Endodermal cell (in vitro differentiated cells): ENCODE data around the gene RPGRIP1. TPM values are rescaled to one million over a fixed set of nuclear protein-coding genes. Genes with fewer than 3 reads are reported as not detected.

Experiments used
- DNase-seq: peaks from one replicate; pipeline ENCODE4 v3.0.0-alpha.2; 2017
- H3K27ac ChIP-seq: 2 replicates; pipeline ENCODE4 v1.5.1; 2013; ENCODE audit warnings: mild to moderate bottlenecking, low read depth, low read length, moderate library complexity
- H3K27me3 ChIP-seq: 2 replicates; pipeline ENCODE4 v1.6.1; 2013; ENCODE audit warnings: mild to moderate bottlenecking, low read length, moderate library complexity; ENCODE audit not compliant: insufficient read depth, control insufficient read depth, poor library complexity, severe bottlenecking
- H3K36me3 ChIP-seq: 2 replicates; pipeline ENCODE4 v1.7.0; 2013; ENCODE audit warnings: mild to moderate bottlenecking, low read length, moderate library complexity; ENCODE audit not compliant: control insufficient read depth, insufficient read depth
- H3K4me1 ChIP-seq: one replicate; pipeline ENCODE4 v1.7.0; 2013; ENCODE audit warnings: low read length; ENCODE audit not compliant: control insufficient read depth, insufficient read depth
- H3K4me3 ChIP-seq: 2 replicates; pipeline ENCODE4 v1.5.1; 2013; ENCODE audit warnings: mild to moderate bottlenecking, low read length, moderate library complexity
- H3K9ac ChIP-seq: 2 replicates; pipeline ENCODE4 v1.6.1; 2013; ENCODE audit warnings: mild to moderate bottlenecking, low read length, moderate library complexity; ENCODE audit not compliant: poor library complexity, severe bottlenecking; ENCODE audit errors: extremely low read depth
- H3K9me3 ChIP-seq: 2 replicates; pipeline ENCODE4 v1.6.1; 2013; ENCODE audit warnings: mild to moderate bottlenecking, low read length, moderate library complexity; ENCODE audit not compliant: control insufficient read depth
- H3K27ac Mint-ChIP-seq: 2 replicates; pipeline ENCODE4 v1.8.0; 2020; ENCODE audit warnings: mixed read lengths
- H3K27me3 Mint-ChIP-seq: 2 replicates; pipeline ENCODE4 v1.8.0; 2021; ENCODE audit warnings: mild to moderate bottlenecking, mixed read lengths; ENCODE audit not compliant: insufficient read depth
- H3K36me3 Mint-ChIP-seq: 2 replicates; pipeline ENCODE4 v1.8.0; 2020; ENCODE audit warnings: low read depth, mixed read lengths
- H3K4me1 Mint-ChIP-seq: 2 replicates; pipeline ENCODE4 v1.8.0; 2020; ENCODE audit warnings: mixed read lengths
- H3K4me3 Mint-ChIP-seq: 2 replicates; pipeline ENCODE4 v1.8.0; 2020; ENCODE audit warnings: mild to moderate bottlenecking, moderate library complexity, mixed read lengths
- H3K9me3 Mint-ChIP-seq: 2 replicates; pipeline ENCODE4 v1.8.0; 2020; ENCODE audit warnings: mild to moderate bottlenecking, mixed read lengths
- CTCF ChIP-seq: fragments of 200-600 bp; sonication (generic); conservative IDR thresholded peaks from 2 replicates; pipeline ENCODE4 v1.5.0; 2021; ENCODE audit warnings: antibody characterized with exemption, mild to moderate bottlenecking
- WGBS, 2 experiments: methylation state at CpG; one replicate each; pipeline versions ENCODE4 v1.1.5 to v1.1.7; 2013; ENCODE audit warnings: missing lambda C conversion rate in 2 of 2, mixed read lengths in 1 of 2; ENCODE audit not compliant: insufficient coverage in 1 of 2, insufficient read length in 1 of 2; 5-methylcytosine and 5-hydroxymethylcytosine counted together
- total RNA-seq, 2 donors: library from RNA; stranded (reverse); fragmentation: NEBNext Ultra II Directional in 1 of 2; extraction: Animal tissue kit (Norgen Biotek cat#: 25700) in 1 of 2; gene quantifications; 2 replicates in 1 of 2; 3 replicates in 1 of 2; pipeline ENCODE4 v1.2.1, GENCODE V29; 2021

The RPGRIP1 gene
- total RNA-seq, 2 donors from 2014 or later, result 0.29 TPM; not detected in 1

DNA sequence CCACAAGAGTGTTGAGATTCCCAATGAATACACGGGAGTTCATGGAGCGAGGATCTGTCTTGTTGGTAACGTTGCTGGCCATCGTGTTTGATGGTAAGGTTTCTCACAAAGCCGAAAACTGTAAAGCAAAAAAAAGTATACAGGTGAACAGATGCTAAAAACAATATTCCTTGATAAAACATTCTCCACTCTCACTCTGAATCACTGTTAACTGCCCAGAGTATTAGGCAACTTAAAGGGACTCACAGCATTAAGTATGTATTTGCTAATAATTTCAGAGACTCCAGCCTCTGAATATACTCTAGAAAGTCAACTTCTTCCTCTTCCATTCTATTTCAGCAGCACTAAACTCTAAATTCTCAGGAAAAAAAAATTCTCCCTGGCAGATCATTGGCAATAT, 45.8 kb upstream of the RPGRIP1 start:
- Mint-ChIP-seq H3K27me3 (no peaks in the 10 kb centered on the region), H3K27ac (no peak overlapping the region), H3K36me3 (peaks cover 70% of the 10 kb centered on the region), H3K9me3 (no peaks in the 10 kb centered on the region), H3K4me1 (peaks cover 16% of the 10 kb centered on the region), H3K4me3 (no peak overlapping the region)
- H3K4me1 ChIP-seq, result peaks cover 2% of the 10 kb centered on the region
- H3K9ac ChIP-seq, result no peak overlapping the region
- H3K27ac ChIP-seq, result no peak overlapping the region
- no peak for DNase-seq
- H3K9me3 ChIP-seq, result no peaks in the 10 kb centered on the region
- no peaks in the 10 kb centered on the region for H3K27me3 ChIP-seq
- WGBS, 2 experiments, result 93 to 94% methylated on average over 3 to 5 of the region's 5 CpGs
- H3K36me3 ChIP-seq, result peaks cover 100% of the 10 kb centered on the region
- no peak for TF ChIP-seq CTCF
- H3K4me3 ChIP-seq, result no peak overlapping the region

DNA sequence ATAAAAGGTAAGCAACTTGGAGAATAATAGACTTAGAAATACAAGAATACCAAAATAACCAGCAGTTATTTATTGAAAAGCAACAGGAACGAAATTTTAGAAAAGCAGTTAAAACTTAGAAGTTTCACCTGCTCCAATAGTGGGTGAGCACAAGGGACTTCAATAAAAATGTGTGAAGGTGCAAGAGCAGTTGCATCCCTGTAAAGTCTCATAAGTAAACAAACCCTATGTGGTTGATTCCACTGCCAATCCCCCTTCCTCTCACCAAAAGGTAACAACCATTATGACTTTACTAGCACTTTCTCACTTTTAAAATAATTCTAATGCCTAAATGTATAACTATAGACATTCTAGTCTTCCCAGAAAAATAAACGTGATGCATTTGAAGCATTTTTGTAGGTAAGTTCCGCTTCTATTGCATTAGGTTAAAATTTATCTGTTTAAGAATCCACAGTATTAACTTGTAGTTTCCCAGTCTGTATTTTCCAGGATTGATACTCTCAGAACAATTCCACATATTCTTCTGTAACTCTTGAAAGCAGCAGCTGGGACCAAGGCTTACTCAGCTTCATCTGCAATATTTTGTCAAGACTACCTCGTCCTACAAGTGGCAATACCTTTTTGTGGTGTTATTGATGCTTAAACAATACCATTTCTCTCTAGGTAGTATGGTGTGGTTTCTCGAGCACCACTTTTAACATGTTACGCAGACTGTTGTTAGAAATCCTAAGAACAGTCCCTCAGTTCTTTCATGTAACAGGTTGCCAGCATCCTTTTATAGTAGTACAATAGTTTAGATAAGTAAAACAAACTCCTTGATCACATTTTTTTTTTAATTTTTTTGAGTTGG, 42.7 kb upstream of the RPGRIP1 start:
- Histone ChIP-seq H3K27ac (no peak overlapping the region), H3K4me3 (no peak overlapping the region), H3K36me3 (peaks cover 97% of the 10 kb centered on the region), H3K4me1 (peaks cover 2% of the 10 kb centered on the region), H3K9ac (no peak overlapping the region), H3K9me3 (no peaks in the 10 kb centered on the region), H3K27me3 (no peaks in the 10 kb centered on the region)
- 90 to 98% methylated on average over 3 to 6 of the region's 6 CpGs for WGBS, 2 experiments
- H3K27ac Mint-ChIP-seq, result peak overlapping the region; percentile 10
- H3K36me3 Mint-ChIP-seq, result peaks cover 64% of the 10 kb centered on the region
- DNase-seq, result no peak
- peaks cover 22% of the 10 kb centered on the region for H3K4me1 Mint-ChIP-seq
- H3K27me3 Mint-ChIP-seq, result no peaks in the 10 kb centered on the region
- H3K9me3 Mint-ChIP-seq, result no peaks in the 10 kb centered on the region
- TF ChIP-seq CTCF, result no peak
- no peak overlapping the region for H3K4me3 Mint-ChIP-seq

DNA sequence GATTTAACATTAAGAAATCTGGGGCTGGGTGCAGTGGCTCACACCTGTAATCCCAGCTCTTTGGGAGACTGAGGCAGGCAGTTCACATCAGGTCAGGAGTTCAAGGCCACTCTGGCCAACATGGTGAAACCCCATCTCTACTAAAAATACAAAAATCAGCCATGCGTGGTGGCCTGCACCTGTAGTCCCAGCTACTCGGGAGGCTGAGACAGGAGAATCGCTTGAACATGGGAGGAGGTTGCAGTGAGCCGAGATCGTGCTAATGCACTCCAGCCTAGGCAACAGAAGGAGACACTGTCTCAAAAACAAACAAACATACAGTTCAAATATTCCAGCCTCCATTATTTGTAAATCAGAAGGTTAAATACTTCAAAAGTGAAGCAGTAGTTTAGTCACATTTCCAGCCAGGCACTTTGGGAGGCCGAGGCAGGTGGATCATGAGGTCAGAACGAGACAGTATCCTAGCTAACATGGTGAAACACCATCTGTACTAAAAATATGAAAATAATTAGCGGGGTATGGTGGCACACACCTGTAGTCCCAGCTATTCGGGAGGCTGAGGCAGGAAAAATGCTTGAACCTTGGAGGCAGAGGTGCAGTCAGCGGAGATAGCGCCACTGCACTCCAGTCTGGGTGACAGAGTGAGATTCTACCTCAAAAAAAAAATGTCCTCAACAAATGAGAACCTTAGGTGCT, 40.9 kb upstream of the RPGRIP1 start:
- no peak for TF ChIP-seq CTCF
- Histone ChIP-seq H3K9ac (no peak overlapping the region), H3K4me3 (no peak overlapping the region), H3K27ac (no peak overlapping the region), H3K9me3 (no peaks in the 10 kb centered on the region), H3K36me3 (peaks cover 96% of the 10 kb centered on the region), H3K4me1 (peaks cover 2% of the 10 kb centered on the region), H3K27me3 (no peaks in the 10 kb centered on the region)
- Mint-ChIP-seq H3K36me3 (peaks cover 63% of the 10 kb centered on the region), H3K9me3 (no peaks in the 10 kb centered on the region), H3K27me3 (no peaks in the 10 kb centered on the region), H3K4me1 (peaks cover 21% of the 10 kb centered on the region), H3K27ac (no peak overlapping the region), H3K4me3 (no peak overlapping the region)
- 88 to 97% methylated on average over 11 of the region's 11 CpGs for WGBS, 2 experiments
- no peak for DNase-seq
